GM12873 (cell line): ENCODE results near the gene IL3RA.

Source experiments
- TF ChIP-seq, protein P1 (sequence below): IDR thresholded peaks from 2 replicates; pipeline ENCODE4 v1.5.1; 2012; ENCODE audit warnings: low read depth, mild to moderate bottlenecking, moderate library complexity, low read length, control low read depth; ENCODE audit not compliant: insufficient read depth; ENCODE audit errors: missing control alignments

IL3RA gene

DNA sequence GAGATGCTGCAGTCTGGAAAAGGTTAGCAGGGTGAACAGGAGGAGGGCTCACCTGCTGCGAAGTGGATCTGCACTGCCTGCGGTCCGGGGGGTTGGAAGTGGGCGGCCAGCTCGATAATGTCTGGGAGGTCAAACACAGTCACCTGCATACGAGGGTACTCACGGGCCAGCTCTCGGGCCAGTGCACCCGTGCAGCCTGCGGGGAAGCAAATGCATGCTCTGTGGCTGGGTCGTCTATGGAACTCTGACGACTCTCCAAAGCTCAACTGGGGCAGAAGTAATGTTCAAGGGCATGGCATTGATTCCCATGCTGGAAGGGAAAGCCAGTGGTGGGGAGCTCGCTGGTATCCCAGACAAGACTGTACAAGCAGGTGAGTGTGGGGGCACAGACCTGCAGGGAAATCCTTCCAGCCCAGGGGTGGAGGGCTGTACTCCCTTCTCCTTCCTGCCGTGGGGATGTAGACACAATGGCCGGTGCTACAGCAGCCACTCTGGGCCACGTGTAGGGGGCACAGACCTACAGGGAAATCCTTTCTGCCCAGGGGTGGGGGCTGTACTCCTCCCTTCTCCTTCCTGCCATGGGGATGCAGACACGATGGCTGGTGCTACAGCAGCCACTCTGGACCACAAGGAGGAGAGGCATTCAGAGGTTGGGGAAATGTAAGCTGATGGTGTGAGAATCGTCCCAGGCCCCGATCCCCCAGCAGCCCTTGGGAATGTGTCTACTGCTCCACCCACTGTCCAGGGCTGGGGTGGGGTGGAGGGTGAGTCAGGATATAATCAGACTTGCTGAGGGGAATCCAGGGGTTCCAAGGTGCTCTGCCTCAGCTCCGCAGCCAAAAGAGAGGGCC, 81.6 kb downstream of the IL3RA start:
- TF ChIP-seq, protein P1, sequence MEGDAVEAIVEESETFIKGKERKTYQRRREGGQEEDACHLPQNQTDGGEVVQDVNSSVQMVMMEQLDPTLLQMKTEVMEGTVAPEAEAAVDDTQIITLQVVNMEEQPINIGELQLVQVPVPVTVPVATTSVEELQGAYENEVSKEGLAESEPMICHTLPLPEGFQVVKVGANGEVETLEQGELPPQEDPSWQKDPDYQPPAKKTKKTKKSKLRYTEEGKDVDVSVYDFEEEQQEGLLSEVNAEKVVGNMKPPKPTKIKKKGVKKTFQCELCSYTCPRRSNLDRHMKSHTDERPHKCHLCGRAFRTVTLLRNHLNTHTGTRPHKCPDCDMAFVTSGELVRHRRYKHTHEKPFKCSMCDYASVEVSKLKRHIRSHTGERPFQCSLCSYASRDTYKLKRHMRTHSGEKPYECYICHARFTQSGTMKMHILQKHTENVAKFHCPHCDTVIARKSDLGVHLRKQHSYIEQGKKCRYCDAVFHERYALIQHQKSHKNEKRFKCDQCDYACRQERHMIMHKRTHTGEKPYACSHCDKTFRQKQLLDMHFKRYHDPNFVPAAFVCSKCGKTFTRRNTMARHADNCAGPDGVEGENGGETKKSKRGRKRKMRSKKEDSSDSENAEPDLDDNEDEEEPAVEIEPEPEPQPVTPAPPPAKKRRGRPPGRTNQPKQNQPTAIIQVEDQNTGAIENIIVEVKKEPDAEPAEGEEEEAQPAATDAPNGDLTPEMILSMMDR: no peak

DNA sequence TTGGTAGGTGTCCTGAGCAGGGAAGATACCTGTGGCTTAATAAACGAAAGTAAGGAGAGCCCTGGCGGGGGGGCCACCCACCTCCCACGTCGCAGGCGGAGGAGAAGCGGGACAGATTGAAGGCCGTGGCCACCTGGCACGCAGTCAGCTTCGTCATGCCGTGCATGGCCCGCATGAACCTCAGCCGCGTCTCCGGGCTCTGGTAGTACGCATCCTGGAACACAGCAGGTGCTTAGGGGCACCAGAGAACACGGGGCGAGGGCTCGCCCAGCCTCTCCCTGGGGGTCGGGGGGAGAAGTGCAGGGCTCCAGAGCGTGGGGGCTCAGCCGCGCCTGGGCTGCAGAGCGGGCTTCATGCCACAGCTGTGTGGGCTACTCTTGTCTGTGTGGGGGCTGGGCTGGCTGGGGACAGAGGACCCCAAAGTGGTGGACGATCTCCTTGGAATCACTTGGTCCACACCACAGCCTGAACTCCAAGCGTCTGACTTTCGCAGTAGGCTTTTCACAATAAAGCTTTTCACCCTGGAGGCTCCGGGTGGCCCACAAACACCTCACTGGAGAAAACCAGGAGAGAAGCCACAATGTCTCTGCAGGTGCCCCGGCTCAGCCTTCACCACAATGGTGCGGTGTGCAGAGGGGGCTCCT, 82.4 kb downstream of the IL3RA start:
- TF ChIP-seq, protein P1: no peak

GRCh38 chrX:1419545-1420355, 83.2 kb downstream of the IL3RA start:
- TF ChIP-seq, protein P1: no peak

DNA sequence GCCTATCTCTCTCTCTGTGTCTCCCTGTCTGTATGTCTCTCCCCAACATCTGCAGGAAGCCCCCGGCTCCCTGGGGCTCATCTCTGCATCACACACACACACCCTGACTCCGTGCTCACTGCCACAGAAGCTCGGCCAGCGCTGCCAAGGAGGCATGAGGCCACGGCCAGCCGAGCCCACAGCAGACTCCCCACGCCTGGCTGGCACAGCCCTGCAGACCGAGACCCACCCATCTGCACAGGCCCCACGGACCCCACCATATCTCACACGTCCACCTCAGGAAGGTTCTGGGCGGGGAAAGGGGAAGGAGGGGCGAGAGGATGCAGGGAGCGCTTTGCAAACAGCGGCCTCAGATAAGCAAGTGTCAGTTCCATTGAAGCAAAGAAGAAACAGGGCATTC, 83.8 kb downstream of the IL3RA start:
- TF ChIP-seq, protein P1: no peak

GRCh38 chrX:1421433-1422134, 85.0 kb downstream of the IL3RA start:
- TF ChIP-seq, protein P1: no peak

GRCh38 chrX:1422135-1422465, 85.5 kb downstream of the IL3RA start:
- TF ChIP-seq, protein P1: no peak
